AG04449 (cell line): ENCODE data around the gene ADI1.

Experiments used
- CTCF ChIA-PET: fragments of 350-600 bp; formaldehyde crosslinking; extraction: SDS; loops from one replicate; lab custom pipeline; 2021; ENCODE audit warnings: antibody characterized with exemption; lab: Yijun Ruan, JAX
- POLR2A ChIA-PET: fragments of 400-600, 350-600 bp; formaldehyde crosslinking; extraction: SDS; loops from one replicate; lab custom pipeline; 2020; ENCODE audit warnings: antibody characterized with exemption, inconsistent platforms; lab: Yijun Ruan, JAX
- DNase-seq: peaks from one replicate; pipeline ENCODE4 v3.0.0-alpha.2; 2010; ENCODE audit warnings: low read depth, low spot score
- H3K4me3 ChIP-seq: 2 replicates; pipeline ENCODE4 v1.5.1; 2011; ENCODE audit warnings: low read depth, mild to moderate bottlenecking, control low read depth, low read length
- TF ChIP-seq, protein P1 (sequence below): IDR thresholded peaks from one replicate; pipeline ENCODE4 v1.5.1; 2011; ENCODE audit warnings: mild to moderate bottlenecking, moderate library complexity, low read length, control low read depth, inconsistent platforms; ENCODE audit not compliant: insufficient read depth; ENCODE audit errors: missing control alignments

ADI1 gene

DNA sequence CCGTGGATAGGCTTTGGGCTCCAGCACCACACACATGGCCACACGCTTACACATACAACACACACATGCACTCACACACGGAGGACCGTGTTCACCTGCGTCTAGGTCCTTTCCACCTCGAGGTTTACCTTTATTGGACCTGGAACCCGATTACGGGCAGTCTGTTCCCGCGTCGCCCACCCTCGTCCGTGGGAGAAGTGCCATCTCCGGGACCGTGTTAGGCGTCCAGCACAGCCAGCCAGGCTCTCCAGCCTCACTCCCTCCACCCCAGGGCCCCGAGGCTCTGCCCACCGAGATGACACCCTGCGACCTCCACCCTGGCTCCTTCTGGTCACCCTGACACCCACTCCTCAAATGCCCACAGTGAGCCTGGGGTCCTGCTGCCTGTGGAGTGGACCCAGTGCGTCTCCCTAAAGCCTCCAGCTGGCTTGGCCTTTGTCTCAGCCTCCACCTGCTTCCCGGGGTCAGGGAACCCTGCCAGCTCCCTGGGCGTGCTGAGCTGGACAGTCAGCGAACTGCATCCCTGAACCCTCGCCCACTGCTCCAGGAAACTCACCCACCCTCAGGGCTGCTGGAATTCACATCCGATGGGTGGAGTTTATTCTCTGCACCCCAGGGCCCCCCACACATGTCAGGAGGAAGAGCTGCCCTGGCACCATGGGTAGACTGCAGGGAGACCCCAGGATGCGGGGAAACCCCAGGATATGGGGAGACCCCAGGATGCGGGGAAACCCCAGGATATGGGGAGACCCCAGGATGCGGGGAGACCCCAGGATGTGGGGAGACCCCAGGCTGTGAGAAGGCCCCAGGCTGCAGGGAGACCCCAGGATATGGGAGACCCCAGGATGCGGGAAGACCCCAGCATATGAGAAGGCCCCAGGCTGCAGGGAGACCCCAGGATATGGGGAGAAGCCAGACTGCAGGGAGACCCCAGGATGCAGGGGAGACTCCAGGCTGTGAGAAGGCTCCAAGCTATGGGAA lies 33.0 kb downstream of the ADI1 start:
- POLR2A ChIA-PET = no interaction called here
- TF ChIP-seq, protein P1, sequence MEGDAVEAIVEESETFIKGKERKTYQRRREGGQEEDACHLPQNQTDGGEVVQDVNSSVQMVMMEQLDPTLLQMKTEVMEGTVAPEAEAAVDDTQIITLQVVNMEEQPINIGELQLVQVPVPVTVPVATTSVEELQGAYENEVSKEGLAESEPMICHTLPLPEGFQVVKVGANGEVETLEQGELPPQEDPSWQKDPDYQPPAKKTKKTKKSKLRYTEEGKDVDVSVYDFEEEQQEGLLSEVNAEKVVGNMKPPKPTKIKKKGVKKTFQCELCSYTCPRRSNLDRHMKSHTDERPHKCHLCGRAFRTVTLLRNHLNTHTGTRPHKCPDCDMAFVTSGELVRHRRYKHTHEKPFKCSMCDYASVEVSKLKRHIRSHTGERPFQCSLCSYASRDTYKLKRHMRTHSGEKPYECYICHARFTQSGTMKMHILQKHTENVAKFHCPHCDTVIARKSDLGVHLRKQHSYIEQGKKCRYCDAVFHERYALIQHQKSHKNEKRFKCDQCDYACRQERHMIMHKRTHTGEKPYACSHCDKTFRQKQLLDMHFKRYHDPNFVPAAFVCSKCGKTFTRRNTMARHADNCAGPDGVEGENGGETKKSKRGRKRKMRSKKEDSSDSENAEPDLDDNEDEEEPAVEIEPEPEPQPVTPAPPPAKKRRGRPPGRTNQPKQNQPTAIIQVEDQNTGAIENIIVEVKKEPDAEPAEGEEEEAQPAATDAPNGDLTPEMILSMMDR = no peak
- H3K4me3 ChIP-seq = no peak overlapping the region
- no peak for DNase-seq
- CTCF ChIA-PET = interaction anchor here (1.2 kb wide), 1 partner anchor 24 kb away, joined by 3 read pairs; no protein-coding TSS in a partner anchor

DNA sequence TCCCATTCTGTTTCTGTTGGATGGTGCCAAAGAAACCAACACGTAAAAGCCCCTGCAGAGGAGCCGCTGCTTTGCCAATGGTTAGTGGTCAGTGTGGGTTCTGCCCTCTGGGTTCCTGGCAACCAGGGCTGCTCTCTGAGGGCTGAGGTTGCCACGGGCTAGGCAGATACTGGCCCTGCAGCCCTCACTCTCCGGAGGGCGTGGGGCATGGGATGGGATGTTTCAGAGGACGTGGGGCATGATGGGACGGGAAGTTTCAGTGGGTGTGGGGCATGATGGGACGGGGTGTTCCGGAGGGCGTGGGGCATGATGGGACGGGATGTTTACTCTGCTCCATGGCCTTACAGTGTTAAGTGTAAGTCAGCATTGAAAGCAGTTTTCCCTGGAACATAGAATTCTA lies 34.2 kb downstream of the ADI1 start:
- ChIA-PET POLR2A (no interaction called here), CTCF (no interaction called here)
- H3K4me3 ChIP-seq = no peak overlapping the region
- no peak for DNase-seq
- TF ChIP-seq, protein P1 = no peak

DNA sequence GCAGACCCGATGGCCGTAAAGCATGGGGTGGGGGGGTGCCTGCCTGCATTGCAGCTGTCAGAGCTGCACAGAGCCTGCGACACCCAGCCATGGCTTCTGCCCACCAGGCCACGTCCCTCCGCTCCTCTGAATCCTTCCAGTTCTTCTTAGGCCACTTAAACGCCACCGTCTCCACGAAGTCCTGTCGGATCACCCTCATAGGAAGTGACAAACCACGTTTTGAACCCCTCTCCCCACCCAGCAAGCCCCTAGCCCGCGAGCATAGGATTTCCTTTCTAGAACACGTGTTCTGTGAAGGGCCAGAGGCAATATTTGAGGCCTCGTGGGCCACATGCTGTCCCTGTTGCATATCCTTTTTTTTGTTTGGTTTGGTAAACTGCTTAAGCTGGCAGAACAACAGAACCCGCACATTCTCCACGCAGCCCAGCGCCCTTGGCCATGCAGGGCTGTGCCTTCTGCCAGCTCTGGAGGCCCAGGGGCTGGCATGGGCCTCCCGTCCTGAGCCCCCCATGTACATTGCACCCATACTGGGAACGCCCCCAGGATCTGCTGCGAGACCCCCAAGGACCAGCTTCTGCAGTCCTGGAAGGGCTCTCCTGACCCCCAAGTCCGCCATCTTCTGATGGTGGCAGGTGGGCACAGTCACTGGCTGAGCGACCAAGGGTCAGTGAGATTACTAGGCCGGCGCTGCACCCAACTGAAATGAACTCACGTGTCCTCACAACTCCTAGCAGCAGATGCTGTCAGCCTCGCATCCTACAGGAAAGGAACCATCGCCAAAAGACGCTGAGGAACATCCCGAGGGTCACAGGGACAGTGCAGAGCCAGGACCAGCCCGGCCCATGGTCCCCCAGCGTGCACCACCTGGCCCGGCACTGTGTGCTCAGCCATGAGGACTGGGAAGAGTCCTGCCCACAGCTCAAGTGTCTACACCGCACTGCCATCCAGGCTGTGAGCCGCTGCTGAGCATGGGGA lies 35.1 kb downstream of the ADI1 start:
- no peak for DNase-seq
- POLR2A ChIA-PET = no interaction called here
- H3K4me3 ChIP-seq = no peak overlapping the region
- CTCF ChIA-PET = no interaction called here
- TF ChIP-seq, protein P1 = no peak

DNA sequence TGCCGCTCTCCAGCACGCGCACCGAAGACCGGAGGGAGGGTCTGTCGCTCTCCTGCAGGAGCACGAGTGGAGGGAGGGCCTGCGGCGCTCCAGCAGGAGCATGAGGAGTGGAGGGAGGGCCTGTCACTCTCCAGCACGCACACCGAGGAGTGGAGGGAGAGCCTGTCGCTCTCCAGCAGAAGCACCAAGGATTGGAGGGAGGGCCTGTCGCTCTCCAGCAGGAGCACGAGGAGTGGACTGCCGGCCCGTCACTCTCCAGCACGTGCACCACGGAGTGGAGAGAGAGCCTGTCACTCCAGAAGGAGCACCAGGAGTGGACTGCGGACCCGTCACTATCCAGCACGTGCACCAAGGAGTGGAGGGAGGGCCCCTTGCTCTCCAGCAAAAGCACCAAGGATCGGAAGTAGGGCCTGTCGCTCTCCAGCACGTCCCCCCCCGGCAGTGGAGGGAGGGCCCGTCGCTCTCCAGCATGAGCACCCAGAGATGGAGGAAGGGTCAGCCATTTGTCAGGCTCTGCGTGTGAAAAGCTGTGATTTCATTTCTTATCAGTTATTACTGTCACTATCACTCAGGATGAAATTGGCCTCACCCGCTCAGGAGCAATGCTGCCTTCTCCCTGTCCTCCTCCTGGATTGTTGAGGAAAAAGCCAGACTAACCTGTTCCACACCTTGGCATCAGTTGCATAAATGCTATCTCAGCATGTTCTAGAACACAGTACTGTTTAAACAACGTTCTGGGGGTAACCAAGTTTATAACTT lies 35.9 kb downstream of the ADI1 start:
- H3K4me3 ChIP-seq = no peak overlapping the region
- peak; percentile 63 for DNase-seq
- ChIA-PET CTCF (no interaction called here), POLR2A (interaction anchor here (0.6 kb wide), 1 partner anchor 35 kb away, joined by 3 read pairs; no protein-coding TSS in a partner anchor)
- TF ChIP-seq, protein P1 = no peak

DNA sequence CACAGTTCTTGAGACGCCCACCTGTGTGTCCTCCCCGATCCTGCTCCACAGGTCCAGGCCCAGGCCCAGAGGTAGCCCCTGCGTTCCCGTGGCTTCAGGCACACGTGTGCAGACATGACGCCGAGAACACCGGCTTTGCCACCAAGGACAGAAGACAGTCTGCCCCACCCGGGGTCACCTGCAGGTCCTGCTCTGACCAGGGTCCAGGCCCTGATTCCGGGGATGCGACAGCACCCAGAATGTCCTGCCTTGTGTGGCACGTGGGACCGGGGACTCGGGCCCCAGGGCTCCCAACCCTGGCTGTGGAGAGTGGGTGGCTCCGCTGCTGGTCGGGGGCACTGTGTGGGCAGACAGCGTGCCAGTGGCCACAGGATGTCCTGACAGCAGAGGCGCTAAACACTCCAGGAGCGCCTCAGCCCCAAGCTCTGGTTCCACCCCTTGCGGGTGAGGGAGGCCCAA lies 36.9 kb downstream of the ADI1 start:
- no peak overlapping the region for H3K4me3 ChIP-seq
- DNase-seq = no peak
- POLR2A ChIA-PET = interaction anchor here (0.6 kb wide), 1 partner anchor 36 kb away, joined by 3 read pairs; no protein-coding TSS in a partner anchor
- TF ChIP-seq, protein P1 = no peak
- CTCF ChIA-PET = interaction anchor here (0.6 kb wide), 1 partner anchor 58 kb away, joined by 3 read pairs; no protein-coding TSS in a partner anchor
